ENCODE results near the gene RASGRP2.
"Not testable (repeated sequence)": the region's sequence is repeated elsewhere in the genome, so short reads cannot be mapped to it uniquely, and the experiment has no call there.

RASGRP2 gene

GRCh38 chr11:64717268-64717578, 26.7 kb downstream of the RASGRP2 start:
- DNase-seq: no peak

DNA sequence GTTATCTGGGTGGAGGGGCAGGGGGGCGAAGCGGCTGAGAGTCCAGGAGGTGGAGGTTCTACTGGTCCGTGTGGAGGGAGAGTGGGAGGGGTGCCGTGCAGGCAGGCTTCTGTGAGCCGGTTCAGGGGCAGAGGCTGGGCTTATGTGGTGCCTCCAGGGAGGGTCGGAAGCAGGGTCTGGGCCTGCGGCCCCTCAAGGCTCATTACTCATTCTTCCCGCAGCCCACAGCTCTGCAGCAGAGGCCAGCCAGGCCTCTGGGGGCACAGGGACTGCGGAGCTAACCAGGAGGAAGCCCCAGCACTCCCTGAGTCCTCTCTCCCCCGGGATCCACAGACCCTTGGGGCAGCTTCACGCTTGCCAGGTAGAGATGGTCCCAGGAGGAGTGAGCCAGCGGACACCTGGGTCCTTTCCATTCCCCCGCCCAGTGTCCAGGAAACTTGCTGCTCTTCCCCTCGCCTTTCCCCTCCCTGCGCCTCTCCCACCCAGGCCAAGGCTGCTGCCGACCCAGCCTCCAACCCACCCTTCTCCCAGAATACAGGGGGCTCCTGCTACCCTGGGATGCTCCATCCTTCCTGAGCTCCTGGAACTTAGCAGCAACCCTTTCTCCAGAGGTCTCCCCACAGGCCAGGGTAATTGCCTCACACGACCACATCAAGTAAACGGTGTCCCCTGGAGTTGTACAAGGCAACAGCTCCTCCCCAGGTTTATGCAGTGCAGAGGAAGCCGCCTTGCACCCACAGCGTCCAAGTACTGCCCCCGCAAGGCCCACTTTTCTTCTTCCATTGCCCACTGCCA, 27.3 kb downstream of the RASGRP2 start:
- DNase-seq: no peak

DNA sequence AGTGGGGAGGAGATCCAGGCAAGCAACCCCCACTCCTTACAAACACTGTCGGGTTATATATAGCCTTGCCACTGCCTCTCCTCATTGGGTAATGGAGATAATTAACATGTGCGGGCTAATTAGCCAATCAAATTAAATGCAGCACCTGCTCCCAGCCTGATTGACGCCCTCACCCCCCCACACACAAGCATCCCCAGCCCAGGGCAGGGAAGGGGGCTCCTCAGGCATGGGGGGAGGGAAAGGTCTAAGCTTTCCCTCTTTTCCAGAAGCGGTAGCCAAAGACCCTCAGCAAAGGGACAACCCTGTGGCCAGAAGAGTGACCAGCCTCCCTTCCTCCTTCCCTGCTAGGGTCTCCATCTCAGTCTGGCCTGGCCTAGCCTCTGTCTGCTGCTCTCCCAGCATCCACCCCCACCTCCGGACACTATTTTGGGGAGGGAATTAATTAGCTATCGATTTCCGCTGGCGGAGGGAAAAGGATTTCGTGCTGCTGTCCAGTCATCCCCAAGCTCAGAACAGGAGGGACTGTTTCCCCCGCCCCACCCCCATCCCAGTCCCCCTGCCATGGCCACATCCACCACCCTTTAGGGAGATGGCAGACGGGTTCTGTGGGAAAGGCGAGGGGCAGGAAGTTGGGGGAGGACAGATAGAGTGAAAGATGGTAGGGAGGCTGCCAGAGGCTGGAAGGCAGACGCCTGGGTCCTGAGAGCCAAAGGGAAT, 28.0 kb downstream of the RASGRP2 start:
- no peak for DNase-seq

- no peak for DNase-seq
Observed at GRCh38 chr11:64715110-64715509, 28.8 kb downstream of the RASGRP2 start.

- no peak for DNase-seq
Observed at GRCh38 chr11:64714666-64715065, 29.3 kb downstream of the RASGRP2 start.

DNA sequence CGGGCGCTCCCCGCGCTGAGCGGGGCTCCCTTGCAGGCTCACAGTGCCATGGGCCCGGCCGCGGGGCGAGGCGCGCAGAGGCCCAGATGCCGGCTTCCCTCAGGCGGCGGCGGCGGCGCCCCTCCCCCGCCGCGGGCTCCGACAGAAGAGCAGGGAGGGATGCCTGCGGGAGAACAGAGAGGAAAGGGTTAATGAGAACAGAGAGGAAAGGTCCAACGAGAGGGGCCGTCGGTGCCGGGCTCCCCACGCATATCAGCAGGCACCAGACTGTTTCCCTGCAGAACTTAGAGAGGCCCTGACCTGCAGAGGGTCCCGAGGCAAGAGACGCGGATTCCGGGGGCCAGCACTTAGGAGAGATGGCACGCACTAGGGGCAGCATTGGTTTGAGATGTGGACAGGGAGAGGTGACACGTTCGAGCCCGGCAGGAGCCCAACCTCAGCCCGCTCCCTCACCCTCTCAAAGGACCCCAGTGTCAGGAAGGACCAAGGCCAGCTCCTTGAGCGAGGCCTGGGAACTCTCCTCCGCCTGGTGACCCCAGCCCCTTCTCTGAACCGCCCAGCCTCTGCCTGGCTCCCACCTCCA, 30.1 kb downstream of the RASGRP2 start:
- DNase-seq: no peak

DNA sequence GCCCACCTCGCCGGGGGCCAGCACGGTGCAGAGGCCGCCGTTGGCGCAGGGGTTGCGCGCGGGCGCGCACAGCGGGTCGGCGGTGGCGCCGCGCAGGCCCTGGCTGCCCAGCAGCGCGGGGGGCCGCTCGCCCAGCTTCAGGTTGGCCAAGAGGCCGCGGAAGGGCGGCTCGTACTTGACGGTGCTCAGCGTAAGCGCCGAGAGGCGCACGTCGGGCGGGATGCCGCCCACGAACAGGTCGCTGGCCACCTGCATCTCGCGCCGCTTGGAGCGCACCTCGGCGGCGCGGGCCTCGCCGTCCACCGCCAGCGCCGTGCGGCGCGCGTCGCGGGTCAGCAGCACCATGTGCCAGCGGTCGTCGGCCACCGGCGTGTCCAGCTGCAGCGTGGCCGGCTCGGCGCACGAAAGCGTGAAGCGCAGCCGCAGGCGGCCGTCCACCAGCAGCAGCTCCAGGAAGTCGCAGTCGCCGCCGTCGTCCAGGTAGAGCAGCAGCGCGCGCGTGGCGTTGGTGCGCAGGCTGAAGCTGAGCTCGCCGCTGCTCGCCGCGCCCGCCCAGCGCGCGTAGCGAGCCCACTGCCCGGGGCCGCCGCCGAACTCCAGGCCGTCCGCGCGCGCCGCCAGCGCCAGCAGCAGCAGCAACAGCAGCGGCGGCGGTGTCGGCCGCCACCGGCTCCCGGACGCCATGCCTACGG, 30.8 kb downstream of the RASGRP2 start:
- DNase-seq: no peak

DNA sequence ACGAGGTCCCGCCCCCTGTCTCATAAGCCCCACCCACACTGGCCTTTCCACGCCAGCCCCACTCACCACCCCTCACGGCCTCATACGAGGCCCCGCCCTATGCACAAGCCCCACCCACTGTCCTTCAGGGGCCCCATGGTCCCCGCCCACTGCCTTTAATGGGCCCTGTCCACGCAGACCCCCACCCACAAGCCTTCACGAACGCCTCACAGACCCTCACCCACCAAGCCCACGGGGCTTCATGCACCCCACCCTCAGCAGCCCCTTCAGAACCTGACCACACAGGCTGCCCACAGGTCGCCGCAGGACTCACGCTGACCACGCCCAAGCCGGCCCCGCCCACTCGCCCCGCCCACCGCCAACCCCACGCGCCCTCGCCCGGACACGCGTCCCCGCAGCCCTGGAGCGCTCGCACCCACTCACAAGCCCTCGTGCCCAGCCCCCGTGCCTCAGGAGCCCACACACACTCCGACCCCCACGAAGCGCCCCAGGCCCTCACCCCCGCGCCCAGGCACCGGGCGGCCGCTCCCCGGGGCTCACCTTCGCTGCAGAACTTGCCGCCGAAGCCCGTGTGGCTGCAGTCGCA, 31.4 kb downstream of the RASGRP2 start:
- DNase-seq: no peak

- DNase-seq: no peak
Observed at GRCh38 chr11:64711956-64712362, 32.0 kb downstream of the RASGRP2 start.

DNA sequence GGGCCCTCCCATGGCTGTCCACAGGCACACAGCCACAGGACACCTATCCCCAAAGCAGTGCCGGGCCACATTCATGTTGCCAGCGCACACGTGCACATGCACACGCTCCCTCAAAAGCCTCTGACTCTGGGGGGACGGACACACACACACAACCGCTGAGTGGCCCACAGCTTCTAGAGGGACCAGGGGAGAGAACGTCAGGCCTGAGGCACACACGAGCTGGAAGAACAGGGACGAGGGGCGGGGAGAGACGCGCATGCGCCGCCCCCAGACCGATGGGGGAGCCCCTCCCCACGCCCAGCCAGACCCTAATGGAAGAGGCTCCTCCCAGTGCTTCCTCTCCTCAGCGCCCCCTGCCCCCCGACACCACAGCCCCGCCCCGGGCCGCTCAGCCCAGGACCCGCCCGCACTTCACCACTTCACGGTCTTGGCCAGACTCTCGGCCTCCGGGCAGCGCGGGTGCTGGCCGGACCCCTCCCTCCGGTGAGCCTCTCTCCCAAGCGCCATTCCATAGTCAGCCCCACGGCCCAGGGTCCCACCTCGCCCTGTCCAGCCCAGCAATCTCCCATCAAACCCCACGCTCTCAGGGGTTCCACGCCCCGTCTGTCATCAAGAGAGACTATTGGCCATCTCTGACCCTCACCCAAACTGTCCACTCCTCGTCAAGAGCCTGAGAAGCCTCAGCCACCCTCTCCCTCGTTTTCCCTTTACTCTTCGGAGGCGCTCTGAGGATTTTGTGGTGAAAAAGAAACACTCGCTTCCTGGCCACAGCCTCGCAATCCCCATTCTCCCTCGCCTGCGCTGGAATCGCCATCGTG, 32.6 kb downstream of the RASGRP2 start:
- DNase-seq: no peak

DNA sequence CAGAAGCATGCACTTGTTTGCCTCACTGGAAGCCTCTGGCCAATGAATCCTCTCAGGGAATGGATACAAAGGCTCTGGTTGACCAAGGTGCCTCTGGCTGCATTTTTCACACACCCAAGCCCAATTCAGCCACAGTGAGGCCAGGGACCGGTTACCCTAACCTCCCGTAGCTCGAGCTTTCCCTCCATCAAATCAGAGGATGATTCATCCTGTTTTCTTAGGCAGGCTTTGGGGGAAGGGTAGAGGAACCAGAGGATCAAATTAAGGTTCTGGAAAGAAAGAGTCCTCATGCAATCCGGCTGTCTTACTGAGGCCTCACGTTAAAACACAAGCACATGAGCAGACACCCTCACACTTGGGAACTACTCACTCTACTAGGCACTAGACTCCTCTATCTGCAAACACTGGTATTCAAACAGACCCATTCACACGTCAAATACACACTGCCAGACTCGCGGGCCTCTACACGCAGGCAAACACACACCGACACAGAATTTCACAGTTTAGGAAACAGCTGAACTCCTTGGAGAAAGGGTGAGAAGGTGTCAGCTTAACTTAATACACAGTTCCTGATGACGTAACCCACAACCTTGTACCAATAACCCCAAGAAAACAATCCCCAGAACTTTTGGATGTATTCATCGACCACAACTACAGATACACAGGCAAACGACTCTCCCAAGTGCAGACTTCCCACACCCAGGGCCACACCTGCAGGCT, 33.4 kb downstream of the RASGRP2 start:
- no peak for DNase-seq

GRCh38 chr11:64705501-64705900, 38.4 kb downstream of the RASGRP2 start:
- no peak for DNase-seq

- no peak for DNase-seq
Observed at GRCh38 chr11:64703048-64703447, 40.9 kb downstream of the RASGRP2 start.

DNA sequence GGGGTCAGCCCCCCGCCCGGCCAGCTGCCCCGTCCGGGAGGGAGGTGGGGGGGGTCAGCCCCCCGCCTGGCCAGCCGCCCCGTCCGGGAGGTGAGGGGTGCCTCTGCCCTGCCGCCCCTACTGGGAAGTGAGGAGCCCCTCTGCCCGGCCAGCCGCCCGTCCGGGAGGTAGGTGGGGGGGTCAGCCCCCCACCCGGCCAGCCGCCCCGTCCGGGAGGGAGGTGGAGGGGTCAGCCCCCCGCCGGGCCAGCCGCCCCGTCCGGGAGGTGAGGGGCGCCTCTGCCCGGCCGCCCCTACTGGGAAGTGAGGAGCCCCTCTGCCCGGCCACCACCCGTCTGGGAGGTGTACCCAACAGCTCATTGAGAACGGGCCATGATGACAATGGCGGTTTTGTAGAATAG, 42.0 kb downstream of the RASGRP2 start:
- DNase-seq: not testable (repeated sequence)

DNA sequence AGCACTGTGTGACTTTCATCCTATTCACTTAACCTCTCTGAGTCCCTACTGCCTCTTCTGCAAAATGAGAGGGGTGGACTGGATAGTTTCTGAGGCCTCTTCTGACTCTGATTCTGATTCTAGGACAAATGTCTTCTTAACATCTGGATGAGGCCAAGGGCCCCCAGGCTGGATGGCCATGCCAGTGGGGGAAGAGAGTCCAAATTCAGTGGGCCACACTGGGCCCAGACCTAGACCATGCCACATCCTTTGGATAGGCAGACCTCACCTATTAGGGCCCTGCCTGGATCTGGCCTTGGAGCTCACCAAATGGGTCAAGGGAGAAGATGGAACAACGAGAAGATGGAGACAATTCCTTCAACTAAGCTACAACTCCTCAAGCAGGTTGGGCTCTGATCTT, 45.5 kb downstream of the RASGRP2 start:
- DNase-seq: no peak

DNA sequence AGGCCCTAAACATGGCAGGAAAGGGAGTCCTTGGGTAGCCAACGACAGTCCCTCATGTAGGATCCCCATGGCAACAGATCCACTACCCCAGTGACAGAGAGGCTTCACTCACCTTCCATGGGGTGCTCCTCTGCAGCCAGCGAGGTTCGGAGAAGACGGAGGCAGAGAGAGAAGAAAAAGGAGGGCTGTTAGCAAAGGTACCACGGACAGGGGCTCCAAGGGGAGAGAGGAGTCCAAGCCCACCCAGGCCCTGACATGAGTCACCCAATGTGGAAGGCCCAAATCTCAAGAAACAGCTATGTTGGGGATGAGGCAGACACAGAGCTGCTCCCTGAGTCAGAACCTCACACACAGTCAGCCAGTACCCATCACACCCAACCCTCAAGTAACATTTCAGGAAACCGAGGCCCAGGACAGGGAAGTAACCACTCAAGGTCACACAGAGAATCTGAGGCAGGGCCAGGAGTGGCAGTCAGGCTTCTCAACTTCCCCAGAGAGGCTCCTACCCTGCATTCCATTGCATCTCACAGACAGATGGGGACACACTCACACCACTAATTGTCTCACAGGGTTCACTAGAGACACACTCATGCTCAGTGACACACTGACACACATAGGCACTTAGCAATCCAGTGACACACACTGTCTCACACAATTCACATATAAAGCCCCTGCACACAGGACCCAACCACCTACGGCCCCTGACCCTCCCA, 46.1 kb downstream of the RASGRP2 start:
- DNase-seq: no peak

DNA sequence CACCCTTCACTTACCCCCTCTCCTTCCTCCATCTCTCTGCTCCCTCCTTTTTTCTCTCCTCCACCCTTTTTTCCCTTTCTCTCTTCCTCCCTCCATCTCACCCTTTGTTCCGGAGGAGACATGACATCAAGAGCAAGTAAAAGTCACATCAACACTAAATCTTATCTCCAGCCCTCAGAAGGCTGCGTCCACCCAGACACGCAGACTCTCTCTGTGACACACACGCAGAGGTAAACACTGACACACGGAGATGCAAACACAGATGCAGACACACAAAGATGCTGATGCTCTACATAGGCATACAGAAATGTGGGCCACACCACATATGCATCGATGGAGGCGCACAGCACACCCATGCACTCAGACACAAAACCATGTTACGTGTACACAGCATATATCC, 47.9 kb downstream of the RASGRP2 start:
- no peak for DNase-seq

DNA sequence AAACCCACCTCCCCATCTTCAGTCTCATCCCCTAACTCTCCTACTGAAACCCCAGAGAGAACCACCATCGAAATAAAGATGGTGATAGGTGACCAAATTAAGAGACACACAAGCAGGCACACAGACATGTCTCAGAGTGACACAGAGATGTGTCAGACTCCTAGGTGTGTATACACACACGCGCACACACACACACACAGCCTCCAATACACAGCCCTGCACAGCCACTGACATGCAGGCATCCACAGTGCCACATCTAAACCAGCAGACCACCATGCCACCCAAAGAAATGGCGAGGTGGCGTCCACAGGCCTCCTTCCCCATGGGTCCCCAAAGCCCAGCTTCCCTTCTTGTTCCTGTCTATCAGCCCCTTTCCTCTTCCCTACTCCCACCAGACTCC, 48.4 kb downstream of the RASGRP2 start:
- no peak for DNase-seq

- DNase-seq: peak; percentile 34
Observed at GRCh38 chr11:64694821-64695365, 49.0 kb downstream of the RASGRP2 start.

GRCh38 chr11:64694026-64694755, 49.8 kb downstream of the RASGRP2 start:
- DNase-seq: no peak

All from CD4-positive, alpha-beta T cell treated with Interleukin-15 for 1 hour (primary cell).